ENCODE measurements around the gene SLC18A2.

Gene SLC18A2

DNA sequence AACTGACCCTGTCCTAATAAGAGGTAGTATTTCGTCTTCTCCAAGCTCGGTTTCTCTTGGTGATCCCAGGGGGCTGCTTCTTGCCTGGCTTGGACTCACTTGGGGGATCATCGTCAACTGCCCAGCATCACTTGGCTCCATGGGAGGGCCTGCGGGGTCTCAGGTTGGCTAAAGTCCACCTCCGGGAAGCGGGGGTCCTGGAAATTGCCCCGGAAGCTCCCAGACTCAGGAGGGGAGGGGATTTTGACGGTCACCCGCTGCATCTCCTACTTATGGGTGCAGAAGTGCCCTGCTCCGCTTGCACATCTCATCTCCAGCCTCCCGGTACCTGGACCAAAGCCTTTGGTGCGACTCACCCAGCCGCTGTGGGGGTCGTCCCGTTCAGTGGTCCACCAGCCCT, 24.9 kb upstream of the SLC18A2 start:
- no peak overlapping the region for H4K8ac ChIP-seq (ENCODE audit: low read length)
- no peak overlapping the region for H2BK12ac ChIP-seq (ENCODE audit: low read length in 2 of 2)
- no peak overlapping the region for H3K4me2 ChIP-seq (ENCODE audit: low read length, poor library complexity, severe bottlenecking)
- DNase-seq = no peak
- no peak overlapping the region for H2BK15ac ChIP-seq (ENCODE audit: low read depth, poor library complexity, severe bottlenecking)
- H2BK120ac ChIP-seq (ENCODE audit: low read depth, low read length) = no peak overlapping the region
- peak overlapping the region; percentile 79 for H3K9ac ChIP-seq (ENCODE audit: low read length)
- H3K27me3 ChIP-seq (ENCODE audit: control insufficient read depth in 1 of 2, insufficient read depth in 1 of 2, low read length in 2 of 2) = peaks cover 48 to 76% of the 10 kb centered on the region in 2 experiments
- H3K4ac ChIP-seq (ENCODE audit: low read depth in 1 of 2, low read length in 2 of 2) = no peak overlapping the region
- H3K23ac ChIP-seq (ENCODE audit: low read length in 2 of 2) = no peak overlapping the region
- no peak overlapping the region for H3K18ac ChIP-seq (ENCODE audit: low read depth in 1 of 2, low read length in 2 of 2)
- H2AK5ac ChIP-seq (ENCODE audit: low read length, severe bottlenecking) = no peak overlapping the region
- no peak overlapping the region for H4K91ac ChIP-seq (ENCODE audit: low read length)
- no peaks in the 10 kb centered on the region for H3K36me3 ChIP-seq (ENCODE audit: control insufficient read depth in 1 of 2, insufficient read depth in 2 of 2, low read depth in 1 of 2, low read length in 2 of 2)
- no peak overlapping the region for H3K27ac ChIP-seq (ENCODE audit: low read length, poor library complexity, severe bottlenecking)
- WGBS = 84% methylated on average over 15 of the region's 15 CpGs
- H3K4me3 ChIP-seq (ENCODE audit: insufficient read depth in 1 of 2, low read depth in 1 of 2, low read length in 2 of 2) = peak overlapping the region in 1 of 2 experiments; percentile 84
- H2BK5ac ChIP-seq (ENCODE audit: low read depth, low read length, poor library complexity, severe bottlenecking) = no peak overlapping the region
- H3K79me1 ChIP-seq (replicated peaks; ENCODE audit: low read length, poor library complexity, severe bottlenecking) = no peaks in the 10 kb centered on the region
- H3K9me3 ChIP-seq (ENCODE audit: control insufficient read depth, low read length) = peaks cover 22% of the 10 kb centered on the region
- H3K14ac ChIP-seq (ENCODE audit: low read length in 2 of 2) = no peak overlapping the region
- peaks cover 13% of the 10 kb centered on the region for H3K4me1 ChIP-seq (ENCODE audit: control insufficient read depth, insufficient read depth, low read depth, low read length)
- H2AFZ ChIP-seq (ENCODE audit: low read depth, low read length) = no peak overlapping the region

DNA sequence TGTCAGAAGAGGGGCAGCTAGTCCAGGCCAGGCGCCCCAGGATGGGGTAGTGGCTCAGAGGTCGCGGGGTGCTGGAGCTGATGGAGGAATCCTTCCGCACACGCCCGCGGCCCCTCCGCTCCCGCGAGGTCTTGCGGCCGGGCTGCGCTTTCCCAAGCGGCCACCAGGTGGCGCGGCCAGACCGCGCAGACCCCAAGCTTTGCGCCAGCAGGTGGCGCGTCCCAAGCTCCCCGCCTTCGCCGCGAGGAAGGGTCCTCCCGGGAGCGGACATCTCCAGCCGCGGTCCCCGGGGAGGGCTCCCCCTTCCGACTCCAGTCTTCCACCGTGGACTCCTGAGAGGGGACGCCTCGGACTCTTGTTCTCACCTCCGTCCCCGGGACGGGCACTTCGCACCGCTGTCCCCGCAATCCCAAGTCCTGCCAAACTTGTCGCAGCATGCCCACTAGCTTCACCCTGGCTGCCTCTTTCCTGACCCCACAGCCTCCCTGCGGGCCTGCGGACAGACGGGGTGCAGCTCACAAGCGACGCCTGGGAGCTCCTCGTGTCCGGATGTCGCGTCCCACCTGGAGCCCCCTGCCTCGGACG, 24.2 kb upstream of the SLC18A2 start:
- H2AK5ac ChIP-seq (ENCODE audit: low read length, severe bottlenecking) = no peak overlapping the region
- H3K9ac ChIP-seq (ENCODE audit: low read length) = peak overlapping the region; percentile 79
- no peak overlapping the region for H2BK15ac ChIP-seq (ENCODE audit: low read depth, poor library complexity, severe bottlenecking)
- H2AFZ ChIP-seq (ENCODE audit: low read depth, low read length) = peak overlapping the region; percentile 66
- H3K36me3 ChIP-seq (ENCODE audit: control insufficient read depth in 1 of 2, insufficient read depth in 2 of 2, low read depth in 1 of 2, low read length in 2 of 2) = no peaks in the 10 kb centered on the region
- peak overlapping the region in 1 of 2 experiments; percentile 45 for H2BK12ac ChIP-seq (ENCODE audit: low read length in 2 of 2)
- no peaks in the 10 kb centered on the region for H3K79me1 ChIP-seq (replicated peaks; ENCODE audit: low read length, poor library complexity, severe bottlenecking)
- peak overlapping the region; percentile 7 for H4K8ac ChIP-seq (ENCODE audit: low read length)
- no peak overlapping the region for H3K18ac ChIP-seq (ENCODE audit: low read depth in 1 of 2, low read length in 2 of 2)
- no peak overlapping the region for H3K4ac ChIP-seq (ENCODE audit: low read depth in 1 of 2, low read length in 2 of 2)
- 2% methylated on average over 51 of the region's 52 CpGs for WGBS
- peak overlapping the region in 1 of 2 experiments; percentile 57 for H3K23ac ChIP-seq (ENCODE audit: low read length in 2 of 2)
- no peak overlapping the region for H4K91ac ChIP-seq (ENCODE audit: low read length)
- DNase-seq = peak; percentile 53
- H3K4me3 ChIP-seq (ENCODE audit: insufficient read depth in 1 of 2, low read depth in 1 of 2, low read length in 2 of 2) = peak overlapping the region; percentile 56 to 84
- peaks cover 17% of the 10 kb centered on the region for H3K4me1 ChIP-seq (ENCODE audit: control insufficient read depth, insufficient read depth, low read depth, low read length)
- H3K4me2 ChIP-seq (ENCODE audit: low read length, poor library complexity, severe bottlenecking) = peak overlapping the region; percentile 86
- no peak overlapping the region for H3K14ac ChIP-seq (ENCODE audit: low read length in 2 of 2)
- H3K9me3 ChIP-seq (ENCODE audit: control insufficient read depth, low read length) = peaks cover 15% of the 10 kb centered on the region
- H3K27me3 ChIP-seq (ENCODE audit: control insufficient read depth in 1 of 2, insufficient read depth in 1 of 2, low read length in 2 of 2) = peaks cover 44 to 78% of the 10 kb centered on the region in 2 experiments
- H2BK120ac ChIP-seq (ENCODE audit: low read depth, low read length) = no peak overlapping the region
- H3K27ac ChIP-seq (ENCODE audit: low read length, poor library complexity, severe bottlenecking) = no peak overlapping the region
- H2BK5ac ChIP-seq (ENCODE audit: low read depth, low read length, poor library complexity, severe bottlenecking) = no peak overlapping the region

DNA sequence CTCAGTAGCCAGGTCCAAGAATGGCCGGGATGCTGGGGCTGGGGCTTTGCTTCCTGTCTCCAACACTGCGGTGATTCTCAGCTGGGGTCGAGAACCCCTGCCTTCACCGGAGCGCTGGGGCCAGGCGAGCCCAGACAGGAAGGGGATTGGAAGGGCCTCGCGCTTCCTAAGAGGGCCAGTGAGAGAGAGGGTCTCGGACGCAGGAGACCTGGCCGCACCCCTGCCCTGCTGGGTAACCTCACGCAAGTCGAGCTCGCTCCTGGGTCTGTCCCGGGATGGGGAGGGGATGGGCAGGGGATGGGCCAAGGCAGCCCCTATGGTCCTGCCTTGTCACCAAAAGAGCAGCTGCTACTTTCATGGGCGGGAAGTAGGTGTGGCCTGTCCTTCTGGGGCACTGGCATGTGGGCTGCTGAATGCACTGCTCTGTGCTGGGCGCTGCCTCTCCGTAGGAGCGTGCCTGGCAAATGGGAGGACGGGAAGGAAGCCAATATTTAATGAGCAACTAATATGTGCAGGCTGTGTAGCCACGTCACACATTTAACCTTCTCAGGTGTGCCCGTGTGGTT, 23.6 kb upstream of the SLC18A2 start:
- Histone ChIP-seq H3K23ac (ENCODE audit: low read length in 2 of 2) (peak overlapping the region in 1 of 2 experiments; percentile 57), H3K18ac (ENCODE audit: low read depth in 1 of 2, low read length in 2 of 2) (no peak overlapping the region), H3K27me3 (ENCODE audit: control insufficient read depth in 1 of 2, insufficient read depth in 1 of 2, low read length in 2 of 2) (peaks cover 48 to 84% of the 10 kb centered on the region in 2 experiments), H3K4me3 (ENCODE audit: insufficient read depth in 1 of 2, low read depth in 1 of 2, low read length in 2 of 2) (peak overlapping the region; percentile 56 to 84), H3K4me2 (ENCODE audit: low read length, poor library complexity, severe bottlenecking) (peak overlapping the region; percentile 86), H2AFZ (ENCODE audit: low read depth, low read length) (peak overlapping the region; percentile 66), H3K36me3 (ENCODE audit: control insufficient read depth in 1 of 2, insufficient read depth in 2 of 2, low read depth in 1 of 2, low read length in 2 of 2) (no peaks in the 10 kb centered on the region), H3K9ac (ENCODE audit: low read length) (peak overlapping the region; percentile 79), H2BK15ac (ENCODE audit: low read depth, poor library complexity, severe bottlenecking) (no peak overlapping the region), H2AK5ac (ENCODE audit: low read length, severe bottlenecking) (no peak overlapping the region), H4K91ac (ENCODE audit: low read length) (no peak overlapping the region), H3K14ac (ENCODE audit: low read length in 2 of 2) (no peak overlapping the region), H3K9me3 (ENCODE audit: control insufficient read depth, low read length) (peaks cover 10% of the 10 kb centered on the region), H3K4ac (ENCODE audit: low read depth in 1 of 2, low read length in 2 of 2) (no peak overlapping the region), H2BK120ac (ENCODE audit: low read depth, low read length) (no peak overlapping the region), H3K79me1 (replicated peaks; ENCODE audit: low read length, poor library complexity, severe bottlenecking) (no peaks in the 10 kb centered on the region), H2BK5ac (ENCODE audit: low read depth, low read length, poor library complexity, severe bottlenecking) (no peak overlapping the region), H2BK12ac (ENCODE audit: low read length in 2 of 2) (no peak overlapping the region), H4K8ac (ENCODE audit: low read length) (no peak overlapping the region), H3K4me1 (ENCODE audit: control insufficient read depth, insufficient read depth, low read depth, low read length) (peaks cover 17% of the 10 kb centered on the region), H3K27ac (ENCODE audit: low read length, poor library complexity, severe bottlenecking) (no peak overlapping the region)
- WGBS = 16% methylated on average over 22 of the region's 22 CpGs
- DNase-seq = no peak

DNA sequence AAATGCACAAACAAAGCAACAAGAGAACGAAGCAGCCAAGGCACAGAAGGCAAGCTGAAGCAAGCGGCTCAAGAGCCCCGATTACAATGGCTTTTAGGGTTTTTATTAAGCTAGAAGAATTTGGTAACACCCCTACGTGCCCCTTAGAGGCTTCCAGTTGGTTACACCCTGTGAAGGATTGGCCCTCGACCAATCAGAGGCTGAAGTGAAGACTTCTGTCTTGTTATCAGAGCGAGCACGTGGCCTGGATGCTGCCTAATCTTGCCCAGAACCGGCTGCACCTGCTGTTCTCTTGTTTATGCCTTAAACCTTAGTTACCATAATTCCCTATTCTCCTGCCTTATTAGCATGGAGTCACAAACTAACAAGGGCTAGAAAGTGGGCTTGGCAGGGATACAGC, 22.3 kb upstream of the SLC18A2 start:
- no peaks in the 10 kb centered on the region for H3K36me3 ChIP-seq (ENCODE audit: control insufficient read depth in 1 of 2, insufficient read depth in 2 of 2, low read depth in 1 of 2, low read length in 2 of 2)
- no peak overlapping the region for H4K91ac ChIP-seq (ENCODE audit: low read length)
- no peak overlapping the region for H2BK5ac ChIP-seq (ENCODE audit: low read depth, low read length, poor library complexity, severe bottlenecking)
- H2BK12ac ChIP-seq (ENCODE audit: low read length in 2 of 2) = no peak overlapping the region
- no peak overlapping the region for H3K4me2 ChIP-seq (ENCODE audit: low read length, poor library complexity, severe bottlenecking)
- no peak overlapping the region for H3K9ac ChIP-seq (ENCODE audit: low read length)
- no peak overlapping the region for H2BK120ac ChIP-seq (ENCODE audit: low read depth, low read length)
- H4K8ac ChIP-seq (ENCODE audit: low read length) = no peak overlapping the region
- H3K79me1 ChIP-seq (replicated peaks; ENCODE audit: low read length, poor library complexity, severe bottlenecking) = no peaks in the 10 kb centered on the region
- no peak overlapping the region for H3K27ac ChIP-seq (ENCODE audit: low read length, poor library complexity, severe bottlenecking)
- no peak overlapping the region for H3K14ac ChIP-seq (ENCODE audit: low read length in 2 of 2)
- no peak overlapping the region for H3K4ac ChIP-seq (ENCODE audit: low read depth in 1 of 2, low read length in 2 of 2)
- H3K4me1 ChIP-seq (ENCODE audit: control insufficient read depth, insufficient read depth, low read depth, low read length) = peaks cover 17% of the 10 kb centered on the region
- H2AFZ ChIP-seq (ENCODE audit: low read depth, low read length) = no peak overlapping the region
- DNase-seq = no peak
- no peak overlapping the region for H2AK5ac ChIP-seq (ENCODE audit: low read length, severe bottlenecking)
- no peak overlapping the region for H3K4me3 ChIP-seq (ENCODE audit: insufficient read depth in 1 of 2, low read depth in 1 of 2, low read length in 2 of 2)
- WGBS = 75% methylated on average over 8 of the region's 8 CpGs
- no peak overlapping the region for H3K18ac ChIP-seq (ENCODE audit: low read depth in 1 of 2, low read length in 2 of 2)
- H3K27me3 ChIP-seq (ENCODE audit: control insufficient read depth in 1 of 2, insufficient read depth in 1 of 2, low read length in 2 of 2) = peaks cover 54 to 91% of the 10 kb centered on the region in 2 experiments
- no peak overlapping the region for H2BK15ac ChIP-seq (ENCODE audit: low read depth, poor library complexity, severe bottlenecking)
- H3K23ac ChIP-seq (ENCODE audit: low read length in 2 of 2) = no peak overlapping the region
- H3K9me3 ChIP-seq (ENCODE audit: control insufficient read depth, low read length) = no peaks in the 10 kb centered on the region
